HepG2 (cell line): Measurements from ENCODE around the gene RHBDL1. TPM values are rescaled to one million over a fixed set of nuclear protein-coding genes. Genes with fewer than 3 reads are reported as not detected.

Experiments used
- FOXA1 ChIP-seq, 2 experiments: fragments of 450-650 bp in 1 of 2; sonication (generic) in 1 of 2; formaldehyde crosslinking in 1 of 2; IDR thresholded peaks; 2 replicates each; pipeline versions ENCODE4 v1.4.0 to v1.6.1; 2016 to 2020; ENCODE audit warnings: missing genetic modification reagents in 1 of 2
- RARA ChIP-seq: IDR thresholded peaks from 2 replicates; pipeline ENCODE4 v1.6.1; 2016; ENCODE audit warnings: missing genetic modification reagents, missing compliant biosample characterization
- RBM39 ChIP-seq: fragments of 200-400 bp; formaldehyde crosslinking; IDR thresholded peaks from one replicate; pipeline ENCODE4 v1.6.1; 2018; ENCODE audit warnings: antibody characterized with exemption, mild to moderate bottlenecking, low read depth, low read length; ENCODE audit not compliant: poor library complexity, severe bottlenecking
- SAFB2 ChIP-seq: sonication (generic); formaldehyde crosslinking; IDR thresholded peaks from 2 replicates; pipeline ENCODE4 v1.5.1; 2020; ENCODE audit warnings: missing genetic modification reagents, low read depth, mild to moderate bottlenecking, borderline replicate concordance
- TARDBP ChIP-seq: sonication (generic); formaldehyde crosslinking; IDR thresholded peaks from 2 replicates; pipeline ENCODE4 v1.8.0; 2022; ENCODE audit warnings: mild to moderate bottlenecking, missing genetic modification reagents
- ZNF235 ChIP-seq: sonication (generic); formaldehyde crosslinking; IDR thresholded peaks from 2 replicates; pipeline ENCODE4 v1.8.1; 2023; ENCODE audit warnings: mild to moderate bottlenecking, missing genetic modification reagents, borderline replicate concordance
- ZNF546 ChIP-seq: sonication (generic); formaldehyde crosslinking; conservative IDR thresholded peaks from 2 replicates; pipeline ENCODE4 v1.8.1; 2023; ENCODE audit warnings: mild to moderate bottlenecking, missing genetic modification reagents
- polyA plus RNA-seq, 8 experiments: library from polyadenylated mRNA; depleted of rRNA in 3 of 8; stranded (reverse) in 7 of 8; unstranded in 1 of 8; fragments of >200 nt; fragmentation: Illumina TruSeq in 4 of 8; extraction: Trizol in 4 of 8; gene quantifications; 2 replicates each; pipeline versions ENCODE4 v1.2.1 to v1.2.3, GENCODE V29; 2011 to 2016; ENCODE audit warnings: low read depth in 4 of 8, missing spikeins in 1 of 8, mixed read lengths in 1 of 8; ENCODE audit not compliant: insufficient read depth in 1 of 8
- total RNA-seq, 5 experiments: library from RNA; depleted of rRNA; stranded (reverse); fragments of >200 nt; fragmentation: Illumina TruSeq; extraction: Trizol; gene quantifications; 2 replicates each; pipeline ENCODE4 v1.2.3, GENCODE V29; 2016; ENCODE audit warnings: low read depth in 1 of 5
- TF ChIP-seq, protein P1 (sequence below): sonication (generic); formaldehyde crosslinking; IDR thresholded peaks from 2 replicates; pipeline ENCODE4 v1.4.0; 2020; ENCODE audit warnings: missing genetic modification reagents
- TF ChIP-seq, protein P2 (sequence below): IDR thresholded peaks from 2 replicates; pipeline ENCODE4 v1.6.1; 2012; ENCODE audit warnings: low read depth, low read length, improper control_type of control experiment
- TF ChIP-seq, protein P3 (sequence below): sonication (generic); formaldehyde crosslinking; IDR thresholded peaks from 2 replicates; pipeline ENCODE4 v1.4.0; 2020; ENCODE audit warnings: missing genetic modification reagents, mild to moderate bottlenecking, borderline replicate concordance
- TF ChIP-seq, protein P4 (sequence below): sonication (generic); formaldehyde crosslinking; IDR thresholded peaks from 2 replicates; pipeline ENCODE4 v1.4.0; 2020; ENCODE audit warnings: missing genetic modification reagents

The RHBDL1 gene
- total and polyA plus RNA-seq, 2 of the 13 experiments (the other 11 are each of a cell fraction or from before 2014, with no cell fraction given), result 1.8 to 3.8 TPM

DNA sequence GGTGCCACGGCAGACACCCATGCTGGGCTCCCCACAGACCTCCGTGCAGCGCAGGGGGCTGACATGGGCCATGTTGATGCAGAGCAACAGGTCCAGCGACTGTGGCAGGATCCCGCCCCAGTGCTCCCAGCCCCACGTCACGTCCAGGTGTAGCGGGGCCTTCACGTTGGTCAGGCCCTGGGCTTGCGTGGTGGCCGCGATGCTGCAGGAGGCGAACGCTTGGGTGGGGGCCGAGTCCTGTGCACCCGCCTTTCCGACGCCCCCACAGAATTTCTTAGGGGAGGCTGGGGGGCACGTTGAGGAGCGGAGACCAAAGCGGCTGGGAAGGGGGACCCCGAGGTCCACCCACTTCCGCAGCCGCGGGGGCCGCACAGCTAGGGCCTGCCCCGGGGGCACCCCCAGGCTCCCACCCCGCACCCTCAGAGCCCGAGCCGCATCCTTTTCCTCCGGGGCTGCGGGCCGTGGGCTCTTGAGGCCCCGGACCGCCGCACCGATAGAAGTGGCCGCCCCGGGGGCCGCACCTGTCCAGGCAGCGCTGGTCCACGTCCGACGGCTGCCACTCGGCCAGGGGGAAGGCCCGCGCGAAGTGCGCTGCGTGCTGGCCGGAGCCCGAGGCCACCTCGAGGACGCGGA, 39.8 kb upstream of the RHBDL1 start (continued):
- TF ChIP-seq, protein P1, sequence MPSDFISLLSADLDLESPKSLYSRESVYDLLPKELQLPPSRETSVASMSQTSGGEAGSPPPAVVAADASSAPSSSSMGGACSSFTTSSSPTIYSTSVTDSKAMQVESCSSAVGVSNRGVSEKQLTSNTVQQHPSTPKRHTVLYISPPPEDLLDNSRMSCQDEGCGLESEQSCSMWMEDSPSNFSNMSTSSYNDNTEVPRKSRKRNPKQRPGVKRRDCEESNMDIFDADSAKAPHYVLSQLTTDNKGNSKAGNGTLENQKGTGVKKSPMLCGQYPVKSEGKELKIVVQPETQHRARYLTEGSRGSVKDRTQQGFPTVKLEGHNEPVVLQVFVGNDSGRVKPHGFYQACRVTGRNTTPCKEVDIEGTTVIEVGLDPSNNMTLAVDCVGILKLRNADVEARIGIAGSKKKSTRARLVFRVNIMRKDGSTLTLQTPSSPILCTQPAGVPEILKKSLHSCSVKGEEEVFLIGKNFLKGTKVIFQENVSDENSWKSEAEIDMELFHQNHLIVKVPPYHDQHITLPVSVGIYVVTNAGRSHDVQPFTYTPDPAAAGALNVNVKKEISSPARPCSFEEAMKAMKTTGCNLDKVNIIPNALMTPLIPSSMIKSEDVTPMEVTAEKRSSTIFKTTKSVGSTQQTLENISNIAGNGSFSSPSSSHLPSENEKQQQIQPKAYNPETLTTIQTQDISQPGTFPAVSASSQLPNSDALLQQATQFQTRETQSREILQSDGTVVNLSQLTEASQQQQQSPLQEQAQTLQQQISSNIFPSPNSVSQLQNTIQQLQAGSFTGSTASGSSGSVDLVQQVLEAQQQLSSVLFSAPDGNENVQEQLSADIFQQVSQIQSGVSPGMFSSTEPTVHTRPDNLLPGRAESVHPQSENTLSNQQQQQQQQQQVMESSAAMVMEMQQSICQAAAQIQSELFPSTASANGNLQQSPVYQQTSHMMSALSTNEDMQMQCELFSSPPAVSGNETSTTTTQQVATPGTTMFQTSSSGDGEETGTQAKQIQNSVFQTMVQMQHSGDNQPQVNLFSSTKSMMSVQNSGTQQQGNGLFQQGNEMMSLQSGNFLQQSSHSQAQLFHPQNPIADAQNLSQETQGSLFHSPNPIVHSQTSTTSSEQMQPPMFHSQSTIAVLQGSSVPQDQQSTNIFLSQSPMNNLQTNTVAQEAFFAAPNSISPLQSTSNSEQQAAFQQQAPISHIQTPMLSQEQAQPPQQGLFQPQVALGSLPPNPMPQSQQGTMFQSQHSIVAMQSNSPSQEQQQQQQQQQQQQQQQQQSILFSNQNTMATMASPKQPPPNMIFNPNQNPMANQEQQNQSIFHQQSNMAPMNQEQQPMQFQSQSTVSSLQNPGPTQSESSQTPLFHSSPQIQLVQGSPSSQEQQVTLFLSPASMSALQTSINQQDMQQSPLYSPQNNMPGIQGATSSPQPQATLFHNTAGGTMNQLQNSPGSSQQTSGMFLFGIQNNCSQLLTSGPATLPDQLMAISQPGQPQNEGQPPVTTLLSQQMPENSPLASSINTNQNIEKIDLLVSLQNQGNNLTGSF (CRISPR knock-in tag), result no peak
- TF ChIP-seq SAFB2 (CRISPR knock-in tag) (peak; percentile 86; the same call in 1 of the 2 replicates), TARDBP (no peak), RARA (no peak), FOXA1 (IDR thresholded peaks at IDR 0.05) (no peak), FOXA1 (CRISPR knock-in tag; IDR thresholded peaks at IDR 0.05) (no peak), ZNF235 (CRISPR knock-in tag) (0 out of 2 replicates have a peak, but pooled peaks have one; percentile 62), ZNF546 (CRISPR knock-in tag) (no peak), RBM39 (no peak)
- TF ChIP-seq, protein P2, sequence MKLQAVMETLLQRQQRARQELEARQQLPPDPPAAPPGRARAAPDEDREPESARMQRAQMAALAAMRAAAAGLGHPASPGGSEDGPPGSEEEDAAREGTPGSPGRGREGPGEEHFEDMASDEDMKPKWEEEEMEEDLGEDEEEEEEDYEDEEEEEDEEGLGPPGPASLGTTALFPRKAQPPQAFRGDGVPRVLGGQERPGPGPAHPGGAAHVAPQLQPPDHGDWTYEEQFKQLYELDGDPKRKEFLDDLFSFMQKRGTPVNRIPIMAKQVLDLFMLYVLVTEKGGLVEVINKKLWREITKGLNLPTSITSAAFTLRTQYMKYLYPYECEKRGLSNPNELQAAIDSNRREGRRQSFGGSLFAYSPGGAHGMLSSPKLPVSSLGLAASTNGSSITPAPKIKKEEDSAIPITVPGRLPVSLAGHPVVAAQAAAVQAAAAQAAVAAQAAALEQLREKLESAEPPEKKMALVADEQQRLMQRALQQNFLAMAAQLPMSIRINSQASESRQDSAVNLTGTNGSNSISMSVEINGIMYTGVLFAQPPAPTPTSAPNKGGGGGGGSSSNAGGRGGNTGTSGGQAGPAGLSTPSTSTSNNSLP, result no peak
- TF ChIP-seq, protein P3, sequence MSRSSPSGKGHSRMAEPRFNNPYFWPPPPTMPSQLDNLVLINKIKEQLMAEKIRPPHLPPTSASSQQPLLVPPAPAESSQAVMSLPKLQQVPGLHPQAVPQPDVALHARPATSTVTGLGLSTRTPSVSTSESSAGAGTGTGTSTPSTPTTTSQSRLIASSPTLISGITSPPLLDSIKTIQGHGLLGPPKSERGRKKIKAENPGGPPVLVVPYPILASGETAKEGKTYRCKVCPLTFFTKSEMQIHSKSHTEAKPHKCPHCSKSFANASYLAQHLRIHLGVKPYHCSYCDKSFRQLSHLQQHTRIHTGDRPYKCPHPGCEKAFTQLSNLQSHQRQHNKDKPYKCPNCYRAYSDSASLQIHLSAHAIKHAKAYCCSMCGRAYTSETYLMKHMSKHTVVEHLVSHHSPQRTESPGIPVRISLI (CRISPR knock-in tag), result no peak
- TF ChIP-seq, protein P4, sequence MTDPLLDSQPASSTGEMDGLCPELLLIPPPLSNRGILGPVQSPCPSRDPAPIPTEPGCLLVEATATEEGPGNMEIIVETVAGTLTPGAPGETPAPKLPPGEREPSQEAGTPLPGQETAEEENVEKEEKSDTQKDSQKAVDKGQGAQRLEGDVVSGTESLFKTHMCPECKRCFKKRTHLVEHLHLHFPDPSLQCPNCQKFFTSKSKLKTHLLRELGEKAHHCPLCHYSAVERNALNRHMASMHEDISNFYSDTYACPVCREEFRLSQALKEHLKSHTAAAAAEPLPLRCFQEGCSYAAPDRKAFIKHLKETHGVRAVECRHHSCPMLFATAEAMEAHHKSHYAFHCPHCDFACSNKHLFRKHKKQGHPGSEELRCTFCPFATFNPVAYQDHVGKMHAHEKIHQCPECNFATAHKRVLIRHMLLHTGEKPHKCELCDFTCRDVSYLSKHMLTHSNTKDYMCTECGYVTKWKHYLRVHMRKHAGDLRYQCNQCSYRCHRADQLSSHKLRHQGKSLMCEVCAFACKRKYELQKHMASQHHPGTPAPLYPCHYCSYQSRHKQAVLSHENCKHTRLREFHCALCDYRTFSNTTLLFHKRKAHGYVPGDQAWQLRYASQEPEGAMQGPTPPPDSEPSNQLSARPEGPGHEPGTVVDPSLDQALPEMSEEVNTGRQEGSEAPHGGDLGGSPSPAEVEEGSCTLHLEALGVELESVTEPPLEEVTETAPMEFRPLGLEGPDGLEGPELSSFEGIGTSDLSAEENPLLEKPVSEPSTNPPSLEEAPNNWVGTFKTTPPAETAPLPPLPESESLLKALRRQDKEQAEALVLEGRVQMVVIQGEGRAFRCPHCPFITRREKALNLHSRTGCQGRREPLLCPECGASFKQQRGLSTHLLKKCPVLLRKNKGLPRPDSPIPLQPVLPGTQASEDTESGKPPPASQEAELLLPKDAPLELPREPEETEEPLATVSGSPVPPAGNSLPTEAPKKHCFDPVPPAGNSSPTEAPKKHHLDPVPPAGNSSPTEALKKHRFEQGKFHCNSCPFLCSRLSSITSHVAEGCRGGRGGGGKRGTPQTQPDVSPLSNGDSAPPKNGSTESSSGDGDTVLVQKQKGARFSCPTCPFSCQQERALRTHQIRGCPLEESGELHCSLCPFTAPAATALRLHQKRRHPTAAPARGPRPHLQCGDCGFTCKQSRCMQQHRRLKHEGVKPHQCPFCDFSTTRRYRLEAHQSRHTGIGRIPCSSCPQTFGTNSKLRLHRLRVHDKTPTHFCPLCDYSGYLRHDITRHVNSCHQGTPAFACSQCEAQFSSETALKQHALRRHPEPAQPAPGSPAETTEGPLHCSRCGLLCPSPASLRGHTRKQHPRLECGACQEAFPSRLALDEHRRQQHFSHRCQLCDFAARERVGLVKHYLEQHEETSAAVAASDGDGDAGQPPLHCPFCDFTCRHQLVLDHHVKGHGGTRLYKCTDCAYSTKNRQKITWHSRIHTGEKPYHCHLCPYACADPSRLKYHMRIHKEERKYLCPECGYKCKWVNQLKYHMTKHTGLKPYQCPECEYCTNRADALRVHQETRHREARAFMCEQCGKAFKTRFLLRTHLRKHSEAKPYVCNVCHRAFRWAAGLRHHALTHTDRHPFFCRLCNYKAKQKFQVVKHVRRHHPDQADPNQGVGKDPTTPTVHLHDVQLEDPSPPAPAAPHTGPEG, result peak; percentile 25; the same call in 1 of the 2 replicates
